ENCODE measurements around the gene CCDC124. TPM values are rescaled to one million over a fixed set of nuclear protein-coding genes. Genes with fewer than 3 reads are reported as not detected.

The CCDC124 gene
- polyA plus RNA-seq, 1 donor (not counting 4 experiments of a cell fraction or from before 2014, with no cell fraction given), result 58.7 TPM

GRCh38 chr19:17931532-17932191 is 1.2 kb upstream of the CCDC124 start:
- no peaks in the 10 kb centered on the region for H3K27me3 ChIP-seq (ENCODE audit: control insufficient read depth, extremely low read depth, insufficient read depth, low read length)
- H3K27ac ChIP-seq (ENCODE audit: control insufficient read depth, insufficient read depth, low read length), result no peak overlapping the region
- DNase-seq (ENCODE audit: low read depth, low spot score) (no peak), FAIRE-seq (no peak)
- peak overlapping the region in 1 of 3 experiments; percentile 82 for H3K4me3 ChIP-seq (ENCODE audit: control insufficient read depth in 2 of 3, extremely low read depth in 1 of 3, insufficient read depth in 2 of 3, low read depth in 1 of 3, low read length in 3 of 3)
- dilution Hi-C loops (cut with MboI; ENCODE audit: extremely low pct_ligation_motif_present, low sequenced_read_pairs), result no loop called here
- TF ChIP-seq EZH2 (IDR thresholded peaks at IDR 0.05; ENCODE audit: low read length) (no peak), CTCF (optimal IDR thresholded peaks at IDR 0.05 in 1 of 3, IDR thresholded peaks at IDR 0.05 in 1 of 3, conservative IDR thresholded peaks at IDR 0.05 in 1 of 3; ENCODE audit: extremely low read depth in 1 of 3, insufficient read depth in 2 of 3, low read length in 3 of 3) (no peak)
- H3K36me3 ChIP-seq (ENCODE audit: control insufficient read depth in 2 of 2, extremely low read depth in 1 of 2, insufficient read depth in 2 of 2, low read length in 2 of 2), result peaks cover 0 to 4% of the 10 kb centered on the region in 2 experiments
- peak overlapping the region; percentile 96 for H2AFZ ChIP-seq (ENCODE audit: control insufficient read depth, low read length)
- peak overlapping the region; percentile 97 for H3K4me2 ChIP-seq (ENCODE audit: control insufficient read depth, extremely low read depth, insufficient read depth, low read depth, low read length)
- peak overlapping the region; percentile 96 for H3K9ac ChIP-seq (ENCODE audit: control insufficient read depth, extremely low read depth, insufficient read depth, low read length)
- H3K9me3 ChIP-seq (ENCODE audit: control insufficient read depth, low read depth, low read length), result no peaks in the 10 kb centered on the region
- H4K20me1 ChIP-seq (ENCODE audit: control insufficient read depth, extremely low read depth, insufficient read depth, low read length), result peaks cover 3% of the 10 kb centered on the region
- peaks cover 9% of the 10 kb centered on the region for H3K4me1 ChIP-seq (ENCODE audit: control insufficient read depth, extremely low read depth, insufficient read depth, low read length)
- no peaks in the 10 kb centered on the region for H3K9me1 ChIP-seq (ENCODE audit: control insufficient read depth, extremely low read depth, insufficient read depth, low read length)
- H3K79me2 ChIP-seq (ENCODE audit: control insufficient read depth, insufficient read depth, low read length), result peaks cover 19% of the 10 kb centered on the region

GRCh38 chr19:17933414-17934129 is 757 bp downstream of the CCDC124 start:
- Histone ChIP-seq H3K4me3 (ENCODE audit: control insufficient read depth in 2 of 3, extremely low read depth in 1 of 3, insufficient read depth in 2 of 3, low read depth in 1 of 3, low read length in 3 of 3) (peak overlapping the region; percentile 80 to 83 (median 82)), H3K79me2 (ENCODE audit: control insufficient read depth, insufficient read depth, low read length) (peaks cover 19% of the 10 kb centered on the region), H4K20me1 (ENCODE audit: control insufficient read depth, extremely low read depth, insufficient read depth, low read length) (peaks cover 3% of the 10 kb centered on the region), H3K27ac (ENCODE audit: control insufficient read depth, insufficient read depth, low read length) (peak overlapping the region; percentile 99), H2AFZ (ENCODE audit: control insufficient read depth, low read length) (peak overlapping the region; percentile 71), H3K9me3 (ENCODE audit: control insufficient read depth, low read depth, low read length) (no peaks in the 10 kb centered on the region), H3K27me3 (ENCODE audit: control insufficient read depth, extremely low read depth, insufficient read depth, low read length) (no peaks in the 10 kb centered on the region), H3K4me2 (ENCODE audit: control insufficient read depth, extremely low read depth, insufficient read depth, low read depth, low read length) (peak overlapping the region; percentile 97), H3K9ac (ENCODE audit: control insufficient read depth, extremely low read depth, insufficient read depth, low read length) (peak overlapping the region; percentile 96), H3K9me1 (ENCODE audit: control insufficient read depth, extremely low read depth, insufficient read depth, low read length) (no peaks in the 10 kb centered on the region), H3K36me3 (ENCODE audit: control insufficient read depth in 2 of 2, extremely low read depth in 1 of 2, insufficient read depth in 2 of 2, low read length in 2 of 2) (peaks cover 0 to 4% of the 10 kb centered on the region in 2 experiments), H3K4me1 (ENCODE audit: control insufficient read depth, extremely low read depth, insufficient read depth, low read length) (peaks cover 12% of the 10 kb centered on the region)
- DNase-seq (ENCODE audit: low read depth, low spot score) (no peak), FAIRE-seq (peak; percentile 23)
- TF ChIP-seq CTCF (optimal IDR thresholded peaks at IDR 0.05 in 1 of 3, IDR thresholded peaks at IDR 0.05 in 1 of 3, conservative IDR thresholded peaks at IDR 0.05 in 1 of 3; ENCODE audit: extremely low read depth in 1 of 3, insufficient read depth in 2 of 3, low read length in 3 of 3) (no peak), EZH2 (IDR thresholded peaks at IDR 0.05; ENCODE audit: low read length) (no peak)
- dilution Hi-C loops (cut with MboI; ENCODE audit: extremely low pct_ligation_motif_present, low sequenced_read_pairs), result no loop called here
